Smooth muscle cell (in vitro differentiated cells): ENCODE data around the gene YARS2. TPM values are rescaled to one million over a fixed set of nuclear protein-coding genes. Genes with fewer than 3 reads are reported as not detected.

Source experiments
- DNase-seq: peaks from one replicate; lab custom pipeline; 2025; ENCODE audit not compliant: unreplicated experiment; lab: John Stamatoyannopoulos, UW
- H2AFZ ChIP-seq: fragments of 200-600 bp; sonication (generic); 2 replicates; pipeline ENCODE4 v1.6.0; 2016; ENCODE audit warnings: antibody characterized with exemption, low read depth, mild to moderate bottlenecking
- H3F3A ChIP-seq: fragments of 200-600 bp; sonication (generic); 2 replicates; pipeline ENCODE4 v1.6.0; 2017; ENCODE audit warnings: antibody characterized with exemption, low read depth
- H3K27ac ChIP-seq: fragments of 200-600 bp; sonication (generic); 2 replicates; pipeline ENCODE4 v1.5.1; 2016; ENCODE audit warnings: low read depth, mild to moderate bottlenecking
- H3K27me3 ChIP-seq: fragments of 200-600 bp; sonication (generic); 2 replicates; pipeline ENCODE4 v1.6.1; 2016; ENCODE audit warnings: low read depth, mild to moderate bottlenecking
- H3K36me3 ChIP-seq: fragments of 200-600 bp; sonication (generic); 2 replicates; pipeline ENCODE4 v1.5.1; 2016; ENCODE audit warnings: low read depth
- H3K4me1 ChIP-seq: fragments of 200-600 bp; sonication (generic); 2 replicates; pipeline ENCODE4 v1.5.1; 2016; ENCODE audit warnings: low read depth
- H3K4me2 ChIP-seq: fragments of 200-600 bp; sonication (generic); 2 replicates; pipeline ENCODE4 v1.6.0; 2016; ENCODE audit warnings: mild to moderate bottlenecking
- H3K4me3 ChIP-seq: fragments of 200-600 bp; sonication (generic); 2 replicates; pipeline ENCODE4 v1.5.1; 2016; ENCODE audit warnings: mild to moderate bottlenecking
- H3K79me2 ChIP-seq: fragments of 200-600 bp; sonication (generic); 2 replicates; pipeline ENCODE4 v1.6.0; 2016; ENCODE audit warnings: low read depth, mild to moderate bottlenecking
- H3K9ac ChIP-seq: fragments of 200-600 bp; sonication (generic); 2 replicates; pipeline ENCODE4 v1.6.0; 2016; ENCODE audit warnings: low read depth
- H3K9me3 ChIP-seq: fragments of 200-600 bp; sonication (generic); replicated peaks from 2 replicates; pipeline ENCODE4 v1.5.1; 2016; ENCODE audit warnings: low read depth
- H4K20me1 ChIP-seq: fragments of 200-600 bp; sonication (generic); 2 replicates; pipeline ENCODE4 v1.6.0; 2016; ENCODE audit warnings: low read depth
- CTCF ChIP-seq: fragments of 200-600 bp; sonication (generic); IDR thresholded peaks from 2 replicates; pipeline ENCODE4 v1.5.1; 2017; ENCODE audit warnings: borderline replicate concordance, mild to moderate bottlenecking, antibody characterized with exemption; ENCODE audit not compliant: insufficient read depth, poor library complexity, severe bottlenecking
- WGBS: methylation state at CpG from one replicate; pipeline ENCODE4 v1.1.7; 2016; ENCODE audit warnings: low lambda C conversion rate; 5-methylcytosine and 5-hydroxymethylcytosine counted together
- polyA plus RNA-seq: library from polyadenylated mRNA; unstranded; fragments of >200 nt; fragmentation: Nextera tagmentation; extraction: Ambion mirVana; gene quantifications from 2 replicates; pipeline ENCODE4 v1.2.1, GENCODE V29; 2016
- total RNA-seq: library from RNA; depleted of rRNA; stranded (reverse); fragments of >200 nt; gene quantifications from 2 replicates; pipeline ENCODE4 v1.2.3, GENCODE V29; 2014

YARS2 gene
- total and polyA plus RNA-seq, 2 experiments from 2014 or later, result 25.9 to 32.6 TPM

DNA sequence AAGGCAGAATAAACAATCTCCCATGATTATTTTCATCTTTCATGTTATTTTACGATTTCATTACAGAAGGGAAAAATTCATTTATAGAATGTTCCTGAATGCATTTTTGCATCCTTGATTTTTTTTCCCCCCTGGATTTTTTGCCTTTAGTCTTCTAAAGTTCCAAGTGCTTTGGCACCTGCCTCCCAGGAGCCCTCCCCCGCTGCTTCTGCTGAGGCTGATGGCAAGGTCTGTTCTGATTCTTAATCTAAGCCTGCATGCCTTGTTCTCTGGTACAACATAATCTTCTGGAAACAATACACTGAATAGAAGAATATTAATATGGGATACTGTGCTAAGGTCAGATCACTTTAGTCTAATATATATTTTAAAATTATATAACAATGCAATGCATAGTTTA, 18.0 kb downstream of the YARS2 start:
- Histone ChIP-seq H3F3A (peaks cover 9% of the 10 kb centered on the region), H3K4me2 (no peak overlapping the region), H2AFZ (no peak overlapping the region), H3K9ac (no peak overlapping the region), H3K4me1 (no peaks in the 10 kb centered on the region), H3K36me3 (peaks cover 34% of the 10 kb centered on the region), H3K9me3 (no peaks in the 10 kb centered on the region), H4K20me1 (peaks cover 13% of the 10 kb centered on the region), H3K79me2 (no peaks in the 10 kb centered on the region), H3K27me3 (no peaks in the 10 kb centered on the region), H3K27ac (no peak overlapping the region), H3K4me3 (no peak overlapping the region)
- no peak for DNase-seq
- TF ChIP-seq CTCF, result no peak
- 93% methylated on average over 2 of the region's 2 CpGs for WGBS

- Histone ChIP-seq H3K79me2 (no peaks in the 10 kb centered on the region), H3K36me3 (peaks cover 23% of the 10 kb centered on the region), H3K4me2 (no peak overlapping the region), H3F3A (peaks cover 9% of the 10 kb centered on the region), H3K4me3 (no peak overlapping the region), H4K20me1 (peaks cover 10% of the 10 kb centered on the region), H3K27ac (no peak overlapping the region), H2AFZ (no peak overlapping the region), H3K9me3 (no peaks in the 10 kb centered on the region), H3K27me3 (no peaks in the 10 kb centered on the region), H3K4me1 (no peaks in the 10 kb centered on the region), H3K9ac (no peak overlapping the region)
- no peak for DNase-seq
- WGBS, result 64% methylated on average over 3 of the region's 3 CpGs
- no peak for TF ChIP-seq CTCF
Measured at GRCh38 chr12:32736445-32736844, 19.3 kb downstream of the YARS2 start.

DNA sequence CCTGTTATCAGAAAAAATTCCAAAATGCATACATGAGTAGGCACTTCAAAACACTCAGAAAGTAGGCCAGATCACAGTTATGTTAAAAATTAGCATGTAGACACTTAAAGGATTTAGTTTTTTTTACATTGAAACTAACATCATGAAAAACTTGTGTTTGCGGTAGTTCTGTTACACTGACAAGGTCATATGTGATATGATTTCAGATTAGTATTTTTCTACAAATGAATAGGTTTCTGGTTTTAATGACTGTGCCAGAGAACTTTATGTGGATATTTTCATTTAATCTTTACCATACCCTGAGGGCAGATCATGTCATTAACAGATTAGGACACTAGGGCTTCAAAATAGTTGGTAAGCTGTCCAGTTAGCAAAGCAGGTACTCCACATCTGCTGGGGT, 20.7 kb downstream of the YARS2 start:
- no peak for TF ChIP-seq CTCF
- WGBS, result 97% methylated on average over 1 of the region's 1 CpG
- Histone ChIP-seq H3K27ac (no peak overlapping the region), H3K4me3 (no peak overlapping the region), H4K20me1 (peaks cover 7% of the 10 kb centered on the region), H3K36me3 (peaks cover 17% of the 10 kb centered on the region), H3K4me2 (no peak overlapping the region), H3K27me3 (no peaks in the 10 kb centered on the region), H3K9ac (no peak overlapping the region), H3K4me1 (no peaks in the 10 kb centered on the region), H2AFZ (no peak overlapping the region), H3K79me2 (no peaks in the 10 kb centered on the region), H3K9me3 (no peaks in the 10 kb centered on the region), H3F3A (peaks cover 9% of the 10 kb centered on the region)
- no peak for DNase-seq

DNA sequence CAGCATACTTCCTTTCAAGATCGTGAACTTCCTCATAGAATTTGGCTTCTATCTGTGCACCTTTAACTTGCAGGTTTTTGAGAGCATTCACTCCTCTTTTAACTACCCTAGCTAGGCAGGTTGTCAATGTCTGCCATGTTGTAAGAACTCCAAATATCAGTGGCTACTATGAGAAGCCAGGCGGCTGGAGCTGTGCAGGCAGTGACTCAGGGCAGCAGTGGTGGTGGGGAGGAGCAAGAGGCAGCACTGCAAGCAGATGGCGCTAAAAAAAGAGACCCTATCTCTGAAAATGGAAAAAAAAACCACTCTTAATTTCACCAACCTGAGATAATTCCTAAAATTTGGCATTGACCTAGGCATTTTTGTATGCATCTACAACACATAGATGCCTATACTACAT, 28.5 kb downstream of the YARS2 start:
- Histone ChIP-seq H3K27ac (no peak overlapping the region), H3K9me3 (no peaks in the 10 kb centered on the region), H3K36me3 (peaks cover 3% of the 10 kb centered on the region), H3K79me2 (no peaks in the 10 kb centered on the region), H3K9ac (no peak overlapping the region), H3F3A (no peaks in the 10 kb centered on the region), H3K4me3 (no peak overlapping the region), H3K4me1 (no peaks in the 10 kb centered on the region), H4K20me1 (no peaks in the 10 kb centered on the region), H2AFZ (no peak overlapping the region), H3K27me3 (no peaks in the 10 kb centered on the region), H3K4me2 (no peak overlapping the region)
- no peak for DNase-seq
- WGBS, result 76% methylated on average over 3 of the region's 3 CpGs
- TF ChIP-seq CTCF, result no peak
